ENCODE measurements around the gene POU3F3. TPM values are rescaled to one million over a fixed set of nuclear protein-coding genes. Genes with fewer than 3 reads are reported as not detected.
A peak's percentile ranks its signal among the peaks of the same experiment; 100 is the strongest.

POU3F3 gene
- polyA plus RNA-seq (ENCODE audit: insufficient read length in 3 of 3), result 100 to 1,000 TPM in 1 of 3 donors, 10 to 100 TPM in 2; 81.4 to 119 (median 85.7) TPM
- long read RNA-seq, donor 1, transcript POU3F3-201 (1 exons, 3,064 nt), result major isoform, 72 of 72 reads
- long read RNA-seq, donor 1, partial matches to known transcripts, result 0 of 72 reads
- long read RNA-seq, donor 1, other reads (novel, unspliced or antisense), result 0 of 72 reads
- long read RNA-seq, donor 2, transcript POU3F3-201 (1 exons, 3,064 nt), result major isoform, 72 of 72 reads
- long read RNA-seq, donor 2, partial matches to known transcripts, result 0 of 72 reads
- long read RNA-seq, donor 2, other reads (novel, unspliced or antisense), result 0 of 72 reads
- long read RNA-seq, donor 3, transcript POU3F3-201 (1 exons, 3,064 nt), result major isoform, 105 of 105 reads
- long read RNA-seq, donor 3, partial matches to known transcripts, result 0 of 105 reads
- long read RNA-seq, donor 3, other reads (novel, unspliced or antisense), result 0 of 105 reads
- long read RNA-seq, donor 4, transcript POU3F3-201 (1 exons, 3,064 nt), result major isoform, 58 of 58 reads
- long read RNA-seq, donor 4, partial matches to known transcripts, result 0 of 58 reads
- long read RNA-seq, donor 4, other reads (novel, unspliced or antisense), result 0 of 58 reads
- long read RNA-seq, donor 5, result 0 reads
- long read RNA-seq, donor 6, transcript POU3F3-201 (1 exons, 3,064 nt), result major isoform, 123 of 123 reads
- long read RNA-seq, donor 6, partial matches to known transcripts, result 0 of 123 reads
- long read RNA-seq, donor 6, other reads (novel, unspliced or antisense), result 0 of 123 reads
- long read RNA-seq, donor 7, transcript POU3F3-201 (1 exons, 3,064 nt), result major isoform, 83 of 83 reads
- long read RNA-seq, donor 7, partial matches to known transcripts, result 0 of 83 reads
- long read RNA-seq, donor 7, other reads (novel, unspliced or antisense), result 0 of 83 reads
- long read RNA-seq, donor 8, transcript POU3F3-201 (1 exons, 3,064 nt), result major isoform, 147 of 147 reads
- long read RNA-seq, donor 8, partial matches to known transcripts, result 0 of 147 reads
- long read RNA-seq, donor 8, other reads (novel, unspliced or antisense), result 0 of 147 reads
- long read RNA-seq, donor 9, transcript POU3F3-201 (1 exons, 3,064 nt), result major isoform, 62 of 62 reads
- long read RNA-seq, donor 9, partial matches to known transcripts, result 0 of 62 reads
- long read RNA-seq, donor 9, other reads (novel, unspliced or antisense), result 0 of 62 reads
- long read RNA-seq, donor 10, transcript POU3F3-201 (1 exons, 3,064 nt), result major isoform, 99 of 99 reads
- long read RNA-seq, donor 10, partial matches to known transcripts, result 0 of 99 reads
- long read RNA-seq, donor 10, other reads (novel, unspliced or antisense), result 0 of 99 reads
- long read RNA-seq, donor 11, transcript POU3F3-201 (1 exons, 3,064 nt), result major isoform, 47 of 47 reads
- long read RNA-seq, donor 11, partial matches to known transcripts, result 0 of 47 reads
- long read RNA-seq, donor 11, other reads (novel, unspliced or antisense), result 0 of 47 reads
- long read RNA-seq, donor 12, transcript POU3F3-201 (1 exons, 3,064 nt), result major isoform, 63 of 63 reads
- long read RNA-seq, donor 12, partial matches to known transcripts, result 0 of 63 reads
- long read RNA-seq, donor 12, other reads (novel, unspliced or antisense), result 0 of 63 reads
- long read RNA-seq, donor 13, transcript POU3F3-201 (1 exons, 3,064 nt), result major isoform, 228 of 228 reads
- long read RNA-seq, donor 13, partial matches to known transcripts, result 0 of 228 reads
- long read RNA-seq, donor 13, other reads (novel, unspliced or antisense), result 0 of 228 reads
- long read RNA-seq, donor 14, transcript POU3F3-201 (1 exons, 3,064 nt), result major isoform, 66 of 66 reads
- long read RNA-seq, donor 14, partial matches to known transcripts, result 0 of 66 reads
- long read RNA-seq, donor 14, other reads (novel, unspliced or antisense), result 0 of 66 reads
- long read RNA-seq, donor 15, transcript POU3F3-201 (1 exons, 3,064 nt), result major isoform, 25 of 25 reads
- long read RNA-seq, donor 15, partial matches to known transcripts, result 0 of 25 reads
- long read RNA-seq, donor 15, other reads (novel, unspliced or antisense), result 0 of 25 reads
- long read RNA-seq, donor 16, transcript POU3F3-201 (1 exons, 3,064 nt), result major isoform, 137 of 137 reads
- long read RNA-seq, donor 16, partial matches to known transcripts, result 0 of 137 reads
- long read RNA-seq, donor 16, other reads (novel, unspliced or antisense), result 0 of 137 reads

DNA sequence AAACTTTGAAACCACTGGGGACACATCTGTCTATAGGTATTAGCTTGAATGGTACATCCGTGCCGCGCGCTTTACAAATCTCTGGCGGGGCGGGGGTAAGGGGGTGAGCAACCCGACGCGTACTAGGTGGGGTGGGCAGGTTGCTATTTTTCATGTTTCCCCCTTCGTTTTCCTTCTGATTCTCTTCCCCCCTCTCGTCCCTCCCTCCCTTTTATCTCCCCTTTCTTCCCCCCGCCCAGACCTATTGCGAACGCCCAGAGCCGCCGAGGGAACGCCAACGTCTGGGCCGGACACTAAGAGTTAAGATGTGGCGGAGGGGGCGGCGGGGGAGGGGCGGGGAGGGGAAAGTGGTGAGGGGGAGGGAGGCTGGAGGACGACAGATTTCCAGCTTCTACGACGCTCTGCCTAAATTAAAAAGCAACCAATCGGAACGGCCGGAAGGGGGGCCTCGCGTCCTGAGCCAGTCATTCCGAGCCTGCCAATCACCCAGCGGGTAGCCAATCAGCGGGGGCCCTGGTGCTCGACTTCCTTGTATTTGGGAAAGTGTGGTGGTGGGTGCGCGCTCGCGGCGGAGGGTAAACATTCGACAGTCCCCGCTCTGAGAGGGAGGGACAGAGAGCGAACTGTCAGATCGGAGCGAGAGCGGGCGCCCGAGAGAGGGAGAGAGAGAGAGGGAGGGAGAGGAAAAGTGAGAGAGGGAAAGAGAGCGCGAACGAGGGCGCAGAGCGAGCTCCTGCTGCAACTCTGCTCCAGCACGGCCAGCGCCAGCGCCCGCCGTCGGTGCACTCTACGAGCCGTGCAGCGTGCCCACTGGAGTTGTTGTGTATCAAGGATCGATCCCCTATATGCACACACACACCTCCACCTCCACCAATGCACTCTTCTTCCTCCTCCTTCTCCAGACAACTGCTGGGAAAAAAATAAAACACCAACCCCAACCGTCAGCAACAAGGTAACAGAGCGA is at the start of gene POU3F3:
TSS of gene POU3F3 (plus strand) at position 582 of the 964 bp plus-strand sequence. CDS start 1,396 bp downstream, outside the sequence.
- DNase-seq (ENCODE audit: extremely low read depth in 1 of 11, low read depth in 9 of 11, low spot score in 4 of 11), result peak in 8 of 11 donors; percentile 81 to 95 (median 87)

DNA sequence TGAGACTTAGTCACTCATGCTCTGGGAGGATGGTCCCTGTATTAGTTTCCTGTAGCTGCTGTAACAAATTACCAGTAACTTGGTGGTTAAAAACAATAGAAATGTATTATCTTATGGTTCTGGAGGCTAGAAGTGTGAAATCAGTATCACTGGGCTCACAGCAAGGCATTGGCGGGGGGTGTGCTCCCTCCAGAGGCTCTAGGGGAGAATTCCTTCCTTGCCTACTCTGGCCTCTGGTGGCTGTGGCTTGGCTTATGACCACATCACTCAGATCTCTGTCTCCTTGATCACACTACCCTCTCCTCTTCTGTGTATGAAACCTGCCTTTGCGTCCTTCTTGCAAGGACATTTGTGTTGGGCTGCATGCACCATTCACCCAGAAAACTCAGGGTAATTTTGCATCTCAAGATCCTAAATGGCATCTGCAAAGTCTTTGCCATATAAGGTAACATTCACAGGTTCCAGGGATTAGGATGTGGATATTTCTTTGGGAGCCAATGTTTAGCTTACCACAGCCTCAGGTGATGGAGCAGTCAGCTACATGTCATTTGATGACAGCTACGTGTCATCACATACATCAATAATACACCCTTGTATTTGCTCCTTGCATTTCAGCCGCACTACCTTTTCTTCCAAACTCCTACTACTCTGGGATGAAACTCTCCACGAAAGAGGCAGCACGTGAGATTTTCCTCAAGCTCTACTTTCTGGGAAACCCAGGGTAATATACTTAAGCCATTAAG is 49.6 kb upstream of the POU3F3 start:
- no peak for DNase-seq (ENCODE audit: extremely low read depth in 1 of 11, low read depth in 9 of 11, low spot score in 4 of 11)

DNA sequence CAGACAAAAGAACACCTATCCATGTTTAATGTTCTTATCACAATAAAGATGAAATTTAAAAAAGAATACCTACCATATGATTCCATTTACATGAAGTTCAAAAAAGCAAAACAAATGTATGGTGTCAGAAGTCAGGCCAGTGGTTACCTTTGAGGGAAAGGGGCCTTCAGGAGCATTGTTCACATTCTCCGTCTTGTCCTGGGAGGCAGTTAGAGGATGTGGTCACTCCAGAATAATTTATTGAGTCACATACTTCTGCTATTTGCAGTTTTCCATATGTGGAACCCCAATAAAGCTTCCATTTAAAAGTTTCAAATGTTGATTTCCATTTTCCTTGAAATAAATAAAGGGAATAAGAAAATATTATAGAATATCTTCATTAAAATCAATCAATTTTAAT is 41.6 kb upstream of the POU3F3 start:
- no peak for DNase-seq (ENCODE audit: extremely low read depth in 1 of 11, low read depth in 9 of 11, low spot score in 4 of 11)

DNA sequence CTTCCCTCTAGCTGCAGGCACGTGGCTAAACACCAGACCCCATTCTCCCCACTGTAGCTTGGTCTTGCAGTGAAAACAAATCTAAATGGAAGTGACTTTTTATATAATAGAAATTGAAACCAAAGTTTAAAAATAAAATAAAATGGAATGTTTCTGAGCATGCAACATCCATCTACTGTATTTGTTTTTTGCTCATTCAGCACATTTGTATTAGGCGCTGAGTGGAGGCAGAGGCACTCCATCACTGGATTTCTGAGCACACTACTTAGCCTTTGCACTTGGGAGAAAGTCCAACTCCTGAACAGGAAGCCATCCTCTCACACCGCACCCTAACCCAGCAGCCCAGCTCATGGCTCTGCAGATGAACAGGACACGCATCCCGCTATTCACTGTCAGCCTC is 37.8 kb upstream of the POU3F3 start:
- DNase-seq (ENCODE audit: extremely low read depth in 1 of 11, low read depth in 9 of 11, low spot score in 4 of 11), result no peak

DNA sequence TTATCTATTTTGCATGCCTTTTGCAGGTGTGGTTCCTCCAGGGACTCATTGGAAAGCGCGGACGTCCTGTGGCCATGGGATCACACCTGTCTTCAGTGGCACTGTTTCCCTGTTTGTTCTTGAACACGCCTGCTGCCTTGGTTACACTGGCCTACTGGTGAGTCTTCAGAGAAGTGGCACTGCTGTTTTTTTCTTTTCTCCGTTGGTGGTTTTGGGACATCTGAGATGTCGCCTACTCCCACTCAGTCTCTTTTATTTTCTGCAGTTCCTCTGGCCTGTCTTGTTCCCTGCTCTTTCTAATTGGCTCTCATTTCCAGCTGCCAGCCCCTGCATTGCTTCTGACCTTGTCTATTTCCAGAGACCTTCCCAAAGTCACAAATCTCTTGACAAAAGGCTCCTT is 35.7 kb upstream of the POU3F3 start:
- no peak for DNase-seq (ENCODE audit: extremely low read depth in 1 of 11, low read depth in 9 of 11, low spot score in 4 of 11)

DNA sequence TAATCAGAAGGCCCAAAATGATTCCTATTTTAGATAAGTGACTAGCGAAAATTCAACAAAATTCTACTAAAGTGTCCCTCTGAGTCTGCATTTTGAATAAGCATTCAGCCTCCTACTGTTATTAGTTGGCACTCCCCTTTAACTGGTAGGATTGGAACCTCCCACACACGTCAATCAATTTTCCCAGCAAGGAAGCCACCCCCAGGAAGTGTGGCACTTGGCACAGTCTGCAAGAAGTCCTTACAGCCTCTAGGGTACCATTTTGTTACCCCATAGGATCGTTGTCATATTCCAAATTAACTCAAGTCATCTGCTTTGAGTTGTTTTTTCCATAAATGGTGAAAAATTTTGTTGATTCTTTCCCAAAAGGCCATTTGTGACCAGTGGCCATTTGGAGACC is 33.8 kb upstream of the POU3F3 start:
- DNase-seq (ENCODE audit: extremely low read depth in 1 of 11, low read depth in 9 of 11, low spot score in 4 of 11), result no peak

DNA sequence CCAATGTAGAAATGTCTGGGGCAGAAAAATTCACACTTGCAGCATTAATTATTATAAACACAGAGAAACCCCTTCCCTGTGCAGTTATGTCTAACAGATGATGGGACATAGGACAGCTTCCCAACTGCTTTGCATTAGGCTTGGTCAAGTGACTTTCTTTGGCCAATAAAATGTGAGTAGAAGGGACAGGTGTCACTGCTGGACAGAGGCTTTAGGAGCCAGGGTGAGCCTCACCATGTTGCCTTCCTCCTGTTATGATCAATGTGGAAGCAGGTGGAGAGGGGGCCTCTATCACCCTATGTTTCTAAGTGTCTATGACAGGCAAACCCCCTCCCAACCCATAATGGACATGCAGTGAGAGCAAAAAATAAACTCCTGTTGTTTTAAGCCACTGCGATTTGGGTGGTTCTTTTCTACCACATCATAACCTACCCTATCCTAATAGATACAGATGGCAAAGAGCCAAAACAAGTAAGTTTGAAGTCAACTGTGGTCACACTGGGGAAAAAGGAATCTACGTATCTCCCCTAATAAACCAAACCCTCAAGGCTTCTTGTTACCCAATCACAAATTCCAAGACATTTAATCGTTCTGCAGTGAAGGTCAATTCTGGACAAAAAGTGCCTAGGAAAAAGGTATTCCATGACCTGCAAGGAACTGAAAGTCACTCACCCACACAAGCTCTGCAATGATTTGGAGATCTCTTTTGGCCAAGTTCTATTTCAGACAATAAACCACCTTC is 28.6 kb upstream of the POU3F3 start:
- no peak for DNase-seq (ENCODE audit: extremely low read depth in 1 of 11, low read depth in 9 of 11, low spot score in 4 of 11)

DNA sequence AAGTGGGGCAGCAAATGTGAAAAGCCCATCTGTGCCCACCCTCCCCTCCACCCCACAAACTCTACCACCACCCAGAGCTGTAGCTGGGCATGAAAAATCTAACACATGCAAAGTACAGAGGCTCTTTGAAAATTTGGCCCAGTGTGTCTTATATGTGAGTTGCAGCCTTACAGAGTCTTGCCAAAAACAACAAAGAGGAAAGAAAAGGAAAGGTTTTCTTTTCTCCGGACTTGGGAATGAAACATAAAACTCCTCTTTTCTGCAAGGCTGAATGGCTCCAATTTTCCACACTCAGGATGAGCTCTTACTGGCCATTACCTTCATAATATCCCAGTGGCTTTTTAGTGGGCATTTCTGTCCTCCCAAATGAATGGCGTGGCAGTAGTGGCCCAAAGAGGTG is 27.9 kb upstream of the POU3F3 start:
- DNase-seq (ENCODE audit: extremely low read depth in 1 of 11, low read depth in 9 of 11, low spot score in 4 of 11), result no peak

DNA sequence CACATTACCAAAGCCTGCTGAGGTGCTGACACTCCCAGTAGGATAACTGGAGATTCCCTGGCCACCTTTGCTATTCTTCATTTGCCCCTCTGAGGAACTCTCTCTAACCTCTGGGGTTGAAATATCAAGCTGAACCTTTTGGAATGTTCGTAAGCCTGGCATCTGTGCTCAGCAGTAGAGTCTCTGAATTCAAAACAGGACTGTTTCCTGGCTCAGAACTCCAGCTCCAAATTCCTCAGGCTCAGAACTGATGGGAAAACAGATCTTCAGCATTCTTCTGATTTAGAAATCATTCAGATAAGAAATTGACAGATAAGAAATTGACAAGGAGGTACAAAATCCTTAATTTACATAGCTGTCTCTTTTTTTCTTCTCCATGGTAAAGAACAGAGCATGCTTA is 22.2 kb upstream of the POU3F3 start:
- no peak for DNase-seq (ENCODE audit: extremely low read depth in 1 of 11, low read depth in 9 of 11, low spot score in 4 of 11)

DNA sequence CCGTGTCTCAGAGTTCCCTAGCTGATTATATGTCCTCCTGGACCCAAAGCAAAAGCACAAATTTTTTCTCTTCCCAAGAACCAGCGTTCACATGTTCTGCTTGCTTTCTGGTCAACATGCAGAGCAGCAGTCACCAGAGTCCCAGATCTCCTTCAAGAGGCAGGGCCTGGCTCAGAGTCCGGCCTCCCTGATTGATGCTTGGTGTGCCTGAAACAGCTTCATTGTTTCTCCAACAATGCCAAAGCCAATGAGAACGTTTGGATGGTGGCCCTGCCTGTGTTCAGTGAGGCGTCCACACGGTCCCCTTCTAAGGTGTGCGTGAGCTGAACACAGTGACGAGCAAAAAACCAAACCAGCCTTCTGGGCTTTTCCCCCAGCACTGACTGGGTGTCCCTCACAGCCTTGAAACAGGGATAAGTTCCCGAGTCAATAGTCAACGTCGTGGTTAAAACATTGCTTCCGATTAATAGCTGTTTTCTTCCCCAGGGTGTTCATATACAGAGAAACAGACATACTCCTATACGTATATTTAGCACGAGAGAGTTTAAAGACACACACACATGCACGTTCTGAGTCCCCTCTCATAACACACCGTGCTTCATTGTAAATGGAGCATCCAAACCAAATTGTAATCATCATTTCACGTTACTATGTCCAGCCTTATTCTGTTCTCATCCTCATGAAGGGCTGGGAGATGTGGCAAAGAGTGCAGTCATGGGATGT is 19.3 kb upstream of the POU3F3 start:
- no peak for DNase-seq (ENCODE audit: extremely low read depth in 1 of 11, low read depth in 9 of 11, low spot score in 4 of 11)

DNA sequence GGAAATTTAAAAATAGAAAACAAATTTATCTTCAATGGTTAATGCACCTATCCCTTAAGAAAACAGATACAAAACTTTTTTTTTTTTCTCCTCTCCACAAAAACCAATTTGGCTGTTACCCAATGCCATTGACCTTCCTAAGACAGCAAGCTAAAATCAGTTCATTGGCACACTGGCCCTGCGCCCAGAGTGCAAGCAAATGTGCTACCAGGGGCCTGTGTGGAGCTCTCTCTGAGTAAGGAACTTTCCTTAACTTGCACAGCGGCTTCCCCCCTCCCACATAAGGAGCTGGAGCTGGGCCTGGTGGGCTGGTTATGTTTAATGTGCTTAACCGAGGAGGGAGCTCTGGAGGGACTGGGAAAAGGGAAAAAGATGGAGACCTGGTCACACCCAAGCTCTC is 17.6 kb upstream of the POU3F3 start:
- no peak for DNase-seq (ENCODE audit: extremely low read depth in 1 of 11, low read depth in 9 of 11, low spot score in 4 of 11)

DNA sequence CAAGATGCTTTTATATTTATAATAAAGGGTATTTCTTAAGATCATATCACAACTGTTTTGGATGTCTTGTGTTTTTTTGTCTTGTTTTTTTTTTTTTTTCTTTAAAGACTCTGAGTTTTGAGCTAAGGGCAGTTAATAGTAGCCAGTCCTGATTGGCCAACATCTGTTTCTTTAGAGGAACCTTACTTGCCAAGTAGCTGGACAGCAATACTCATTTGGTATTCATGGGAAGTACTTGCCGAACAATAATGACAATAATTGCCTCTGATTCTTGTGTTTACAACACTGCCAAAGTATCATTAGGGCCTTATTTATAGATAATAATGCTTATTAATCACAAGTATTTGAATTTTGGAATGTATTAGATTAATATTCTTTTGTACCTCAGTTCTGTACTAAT is 17.1 kb upstream of the POU3F3 start:
- no peak for DNase-seq (ENCODE audit: extremely low read depth in 1 of 11, low read depth in 9 of 11, low spot score in 4 of 11)

DNA sequence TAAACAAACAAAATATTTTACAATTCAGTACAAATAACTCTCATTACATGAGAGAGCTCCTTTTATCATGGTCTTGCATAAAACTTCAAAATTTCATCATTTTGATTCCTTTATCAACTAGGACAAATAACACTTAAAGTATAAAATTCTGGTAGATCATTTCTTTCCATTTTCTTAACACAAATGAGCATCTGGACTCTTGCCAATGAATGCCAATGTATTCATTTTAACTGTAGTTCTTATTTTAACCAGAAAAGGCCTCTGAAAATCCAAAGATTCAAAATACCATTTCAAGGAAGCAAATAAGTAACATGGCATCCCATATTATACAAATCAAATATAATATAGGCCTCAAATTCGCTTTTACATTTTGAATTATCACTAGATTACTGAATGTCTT is 13.8 kb upstream of the POU3F3 start:
- no peak for DNase-seq (ENCODE audit: extremely low read depth in 1 of 11, low read depth in 9 of 11, low spot score in 4 of 11)

DNA sequence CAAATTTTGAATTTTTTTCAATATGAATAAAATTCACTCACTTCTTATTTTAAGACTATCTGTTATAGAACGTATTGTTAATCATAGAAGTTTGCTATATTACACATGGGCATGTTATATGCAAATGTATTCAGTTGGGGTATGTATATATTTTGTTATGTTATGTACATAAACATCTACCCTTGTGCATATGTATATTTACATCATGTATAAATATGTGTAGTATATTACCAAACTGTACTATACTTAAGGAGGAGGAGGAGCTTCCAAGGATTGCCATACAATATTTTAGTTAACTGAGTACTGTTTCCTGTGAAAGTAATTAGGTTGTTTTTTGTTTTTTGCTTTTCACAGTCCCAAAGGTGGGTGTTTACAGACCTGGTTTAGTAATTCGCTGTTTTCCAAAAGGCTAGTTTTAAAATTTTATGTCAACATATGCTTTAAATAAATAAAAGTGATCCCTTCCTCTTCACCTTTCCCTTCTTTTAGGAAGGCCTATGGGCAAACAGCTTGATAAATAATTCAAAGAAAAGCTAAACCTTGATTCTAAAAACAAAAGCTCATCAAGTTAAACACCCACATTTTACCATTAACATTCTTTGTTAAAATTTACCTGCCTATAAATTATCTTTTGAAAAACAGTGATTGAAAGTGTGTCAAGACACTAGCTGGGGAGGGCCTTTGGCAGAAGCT is 12.9 kb upstream of the POU3F3 start:
- DNase-seq (ENCODE audit: extremely low read depth in 1 of 11, low read depth in 9 of 11, low spot score in 4 of 11), result no peak
